Measurements from ENCODE around the gene MYO7A. TPM values are rescaled to one million over a fixed set of nuclear protein-coding genes. Genes with fewer than 3 reads are reported as not detected.

The MYO7A gene
- total RNA-seq, 1 donor from 2014 or later: 0.16 TPM

- Mint-ChIP-seq H3K27me3 (ENCODE audit: low read depth, unreplicated experiment) (peaks cover 31% of the 10 kb centered on the region), H3K4me1 (ENCODE audit: low read depth, unreplicated experiment) (no peaks in the 10 kb centered on the region), H3K36me3 (ENCODE audit: low read depth, unreplicated experiment) (peaks cover 4% of the 10 kb centered on the region), H3K4me3 (ENCODE audit: unreplicated experiment) (no peak overlapping the region), H3K9me3 (ENCODE audit: unreplicated experiment) (no peaks in the 10 kb centered on the region), H3K27ac (ENCODE audit: unreplicated experiment) (no peak overlapping the region)
- no peaks in the 10 kb centered on the region for H3K4me1 ChIP-seq (ENCODE audit: insufficient read depth, low read length)
- H3K9ac ChIP-seq (ENCODE audit: low read length): no peak overlapping the region
- TF ChIP-seq, protein P1, sequence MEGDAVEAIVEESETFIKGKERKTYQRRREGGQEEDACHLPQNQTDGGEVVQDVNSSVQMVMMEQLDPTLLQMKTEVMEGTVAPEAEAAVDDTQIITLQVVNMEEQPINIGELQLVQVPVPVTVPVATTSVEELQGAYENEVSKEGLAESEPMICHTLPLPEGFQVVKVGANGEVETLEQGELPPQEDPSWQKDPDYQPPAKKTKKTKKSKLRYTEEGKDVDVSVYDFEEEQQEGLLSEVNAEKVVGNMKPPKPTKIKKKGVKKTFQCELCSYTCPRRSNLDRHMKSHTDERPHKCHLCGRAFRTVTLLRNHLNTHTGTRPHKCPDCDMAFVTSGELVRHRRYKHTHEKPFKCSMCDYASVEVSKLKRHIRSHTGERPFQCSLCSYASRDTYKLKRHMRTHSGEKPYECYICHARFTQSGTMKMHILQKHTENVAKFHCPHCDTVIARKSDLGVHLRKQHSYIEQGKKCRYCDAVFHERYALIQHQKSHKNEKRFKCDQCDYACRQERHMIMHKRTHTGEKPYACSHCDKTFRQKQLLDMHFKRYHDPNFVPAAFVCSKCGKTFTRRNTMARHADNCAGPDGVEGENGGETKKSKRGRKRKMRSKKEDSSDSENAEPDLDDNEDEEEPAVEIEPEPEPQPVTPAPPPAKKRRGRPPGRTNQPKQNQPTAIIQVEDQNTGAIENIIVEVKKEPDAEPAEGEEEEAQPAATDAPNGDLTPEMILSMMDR (IDR thresholded peaks at IDR 0.05; ENCODE audit: insufficient read depth, low read depth, low read length): no peak
- no peak for TF ChIP-seq EZH2 (IDR thresholded peaks at IDR 0.05; ENCODE audit: insufficient read depth, low read length)
- no peaks in the 10 kb centered on the region for H4K20me1 ChIP-seq (ENCODE audit: insufficient read depth, low read length)
- no peaks in the 10 kb centered on the region for H3K79me2 ChIP-seq (ENCODE audit: insufficient read depth, low read length)
- FAIRE-seq (no peak), DNase-seq (ENCODE audit: low read depth) (no peak)
- H3K4me3 ChIP-seq (ENCODE audit: insufficient read depth, low read depth, low read length): no peak overlapping the region
- H3K9me3 ChIP-seq (ENCODE audit: insufficient read depth, low read depth, low read length): no peaks in the 10 kb centered on the region
- H3K27ac ChIP-seq (ENCODE audit: low read depth, low read length): no peak overlapping the region
- H3K36me3 ChIP-seq (ENCODE audit: insufficient read depth, low read length): no peaks in the 10 kb centered on the region
- H3K27me3 ChIP-seq (ENCODE audit: insufficient read depth, low read length): no peaks in the 10 kb centered on the region
- H3K4me2 ChIP-seq (ENCODE audit: low read length): no peak overlapping the region
- no peak overlapping the region for H2AFZ ChIP-seq (ENCODE audit: low read depth, low read length)
These were observed 71.2 kb downstream of the MYO7A start for GRCh38 chr11:77199137-77199745.

- Mint-ChIP-seq H3K27ac (ENCODE audit: unreplicated experiment) (no peak overlapping the region), H3K4me1 (ENCODE audit: low read depth, unreplicated experiment) (no peaks in the 10 kb centered on the region), H3K4me3 (ENCODE audit: unreplicated experiment) (no peak overlapping the region), H3K27me3 (ENCODE audit: low read depth, unreplicated experiment) (peaks cover 40% of the 10 kb centered on the region), H3K36me3 (ENCODE audit: low read depth, unreplicated experiment) (peaks cover 4% of the 10 kb centered on the region), H3K9me3 (ENCODE audit: unreplicated experiment) (no peaks in the 10 kb centered on the region)
- no peak overlapping the region for H2AFZ ChIP-seq (ENCODE audit: low read depth, low read length)
- no peaks in the 10 kb centered on the region for H3K27me3 ChIP-seq (ENCODE audit: insufficient read depth, low read length)
- H3K4me1 ChIP-seq (ENCODE audit: insufficient read depth, low read length): no peaks in the 10 kb centered on the region
- H3K27ac ChIP-seq (ENCODE audit: low read depth, low read length): no peak overlapping the region
- H4K20me1 ChIP-seq (ENCODE audit: insufficient read depth, low read length): no peaks in the 10 kb centered on the region
- H3K9ac ChIP-seq (ENCODE audit: low read length): no peak overlapping the region
- TF ChIP-seq, protein P1 (IDR thresholded peaks at IDR 0.05; ENCODE audit: insufficient read depth, low read depth, low read length): no peak
- no peak for TF ChIP-seq EZH2 (IDR thresholded peaks at IDR 0.05; ENCODE audit: insufficient read depth, low read length)
- H3K4me3 ChIP-seq (ENCODE audit: insufficient read depth, low read depth, low read length): no peak overlapping the region
- no peaks in the 10 kb centered on the region for H3K36me3 ChIP-seq (ENCODE audit: insufficient read depth, low read length)
- no peak for FAIRE-seq
- H3K4me2 ChIP-seq (ENCODE audit: low read length): no peak overlapping the region
- no peak for DNase-seq (ENCODE audit: low read depth)
- no peaks in the 10 kb centered on the region for H3K79me2 ChIP-seq (ENCODE audit: insufficient read depth, low read length)
- no peaks in the 10 kb centered on the region for H3K9me3 ChIP-seq (ENCODE audit: insufficient read depth, low read depth, low read length)
These were observed 72.6 kb downstream of the MYO7A start for GRCh38 chr11:77200351-77201268.
